ENCODE measurements around the gene PCCA.
"Not testable (repeated sequence)": the region's sequence is repeated elsewhere in the genome, so short reads cannot be mapped to it uniquely, and the experiment has no call there.

The PCCA gene

DNA sequence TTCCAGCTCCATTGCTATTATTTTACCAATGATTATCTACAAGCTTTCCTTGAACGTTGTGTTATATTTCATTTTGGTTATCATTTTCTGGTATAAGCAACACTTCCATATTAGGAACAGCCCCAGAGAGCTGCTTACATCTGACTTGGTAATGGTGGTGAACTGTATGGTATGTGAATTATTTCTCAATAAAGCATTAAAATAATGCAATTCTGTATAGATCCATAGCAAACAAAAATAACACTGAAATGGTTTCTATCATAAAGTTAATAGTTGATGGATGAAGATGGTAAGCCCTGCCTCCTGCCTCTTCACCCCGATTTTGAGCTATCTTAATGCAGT lies 472.2 kb downstream of the PCCA start:
- no peak for DNase-seq

DNA sequence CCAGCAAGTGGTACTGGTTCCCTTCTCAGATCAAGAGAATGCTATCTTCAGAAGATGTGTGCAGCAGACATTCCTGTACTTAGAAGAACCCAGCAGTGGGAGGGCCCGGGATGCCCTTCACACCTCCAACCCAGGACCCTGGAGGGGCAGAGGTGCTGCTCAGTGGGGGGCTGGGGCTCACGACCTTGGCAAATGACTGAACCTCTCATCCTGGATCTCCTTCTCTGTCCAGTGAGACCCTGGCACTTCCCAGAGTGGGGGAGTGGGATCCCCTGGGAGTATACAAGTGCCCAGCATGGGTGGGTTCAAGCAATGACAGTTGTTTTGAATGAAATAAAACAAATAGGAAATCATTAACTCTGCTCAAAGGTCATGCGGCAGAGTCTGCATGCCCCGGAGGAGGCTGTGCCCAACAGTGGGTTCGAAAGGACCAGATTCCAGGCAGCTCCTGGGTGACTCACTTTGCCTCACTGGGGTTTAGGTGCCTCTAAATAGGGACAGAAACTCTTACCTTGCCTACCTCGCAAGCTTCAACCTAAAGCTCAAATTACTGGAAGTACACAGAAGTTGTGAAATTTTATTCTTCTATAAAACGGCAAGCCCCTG lies 472.8 kb downstream of the PCCA start:
- DNase-seq, result no peak

DNA sequence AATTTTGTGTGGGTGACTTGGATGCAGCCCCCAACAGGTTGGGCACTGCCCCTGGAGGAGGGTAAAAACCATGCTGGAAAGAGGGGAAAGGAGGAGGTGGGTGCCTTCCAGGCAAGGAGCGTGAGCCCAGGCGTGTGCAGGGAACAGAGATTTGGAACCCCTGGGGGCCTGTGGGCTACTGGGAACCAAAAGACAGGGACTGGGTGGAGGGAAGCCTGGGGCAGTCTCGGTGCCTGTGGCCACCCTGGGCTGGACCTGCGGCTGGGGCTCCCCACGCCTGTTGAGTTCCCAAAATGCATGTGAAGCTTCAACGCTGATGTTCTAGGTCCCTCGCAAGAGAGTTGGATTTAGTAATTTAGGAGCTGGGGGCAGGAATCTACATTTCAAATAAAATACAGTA lies 474.9 kb downstream of the PCCA start:
- DNase-seq, result no peak

DNA sequence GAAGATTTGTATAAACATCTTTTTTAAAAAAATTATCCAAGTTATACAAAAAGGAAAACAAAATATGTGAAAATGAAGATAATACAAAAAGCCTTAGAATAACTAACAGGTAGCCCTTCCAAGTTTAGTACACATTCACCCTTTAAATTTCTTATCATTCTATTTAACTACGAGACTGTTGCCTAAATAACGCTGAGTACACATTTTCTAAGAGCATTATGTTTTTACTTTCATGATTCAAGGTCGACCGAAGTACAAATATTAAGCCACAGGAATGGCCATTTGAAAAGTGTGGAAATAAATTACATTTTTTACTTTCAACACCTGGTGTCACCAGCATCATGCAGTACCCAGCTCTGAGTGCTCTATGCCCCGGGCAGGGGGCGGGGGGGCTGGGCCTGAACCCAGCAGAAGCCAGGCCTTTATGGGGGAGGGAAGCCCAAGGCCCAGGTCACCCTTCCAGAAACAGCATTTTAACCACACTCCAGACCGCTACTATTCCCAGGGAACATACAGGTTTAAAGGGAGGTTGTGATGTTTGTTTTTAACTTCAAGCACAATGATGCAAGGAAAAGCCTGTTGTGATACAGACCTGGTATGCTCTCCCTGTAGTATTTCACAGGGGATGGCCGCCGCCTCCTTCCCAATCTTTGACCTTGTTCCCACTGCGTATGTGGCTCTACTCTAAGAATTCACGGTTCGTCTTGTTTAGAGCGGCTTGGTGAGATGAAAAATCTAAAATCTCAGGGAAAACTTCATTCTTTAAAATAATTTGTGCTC lies 475.7 kb downstream of the PCCA start:
- DNase-seq, result no peak

DNA sequence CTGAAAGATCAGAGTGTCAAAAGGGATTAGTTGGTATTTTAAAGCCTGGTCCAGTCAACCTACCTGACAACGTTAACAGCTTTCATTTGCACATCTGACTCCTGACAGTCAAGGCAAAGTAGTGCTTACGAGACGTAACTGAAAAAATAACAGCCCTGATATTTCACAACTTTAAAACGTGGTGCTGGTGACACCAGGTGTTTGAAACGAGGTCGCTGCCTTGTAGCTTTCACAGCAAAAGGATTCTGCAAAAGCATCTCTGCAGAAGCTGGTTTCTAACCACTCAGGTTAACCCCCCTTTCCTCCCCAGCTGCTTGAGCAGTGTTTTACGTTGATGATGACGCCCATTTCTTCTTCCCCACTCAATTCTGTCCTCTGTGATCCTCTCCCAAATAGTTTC lies 476.4 kb downstream of the PCCA start:
- DNase-seq, result no peak

DNA sequence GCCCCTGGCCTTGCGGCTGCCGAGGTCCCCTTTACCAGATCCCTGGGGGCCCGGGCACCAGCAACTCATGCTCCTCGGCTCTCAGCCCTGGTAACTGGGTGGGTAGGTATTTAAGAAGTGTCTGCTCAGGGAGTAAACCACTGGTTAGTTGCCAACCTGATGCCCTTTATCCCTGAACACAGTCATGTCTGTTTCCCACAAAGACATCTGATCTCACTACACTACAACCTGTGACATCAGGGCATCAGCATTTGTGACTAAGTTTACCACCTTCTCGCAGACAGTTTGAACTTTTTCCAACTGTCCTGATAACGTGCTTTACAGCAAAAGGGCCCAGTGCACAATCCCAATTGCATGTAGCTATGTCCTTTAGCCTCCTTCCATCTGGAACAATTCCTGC lies 477.6 kb downstream of the PCCA start:
- no peak for DNase-seq

DNA sequence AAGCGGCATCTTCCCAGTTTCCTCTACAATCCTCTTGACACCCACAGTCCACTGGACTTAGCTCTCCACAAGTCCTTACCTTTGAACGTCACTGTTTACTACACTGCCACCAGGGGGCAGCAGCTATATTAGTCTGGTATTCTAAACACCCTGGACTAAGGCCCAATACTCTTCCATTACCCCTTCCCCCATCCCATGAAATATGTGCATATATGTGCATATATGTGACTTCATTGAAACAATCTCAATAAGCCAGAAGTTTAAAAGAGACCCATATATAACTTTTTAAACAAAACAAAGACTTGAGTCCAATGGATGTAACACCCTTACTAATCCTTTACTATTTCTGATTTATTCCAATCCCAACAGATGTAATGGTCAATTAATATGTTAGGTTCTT lies 484.2 kb downstream of the PCCA start:
- peak; percentile 84 for DNase-seq

DNA sequence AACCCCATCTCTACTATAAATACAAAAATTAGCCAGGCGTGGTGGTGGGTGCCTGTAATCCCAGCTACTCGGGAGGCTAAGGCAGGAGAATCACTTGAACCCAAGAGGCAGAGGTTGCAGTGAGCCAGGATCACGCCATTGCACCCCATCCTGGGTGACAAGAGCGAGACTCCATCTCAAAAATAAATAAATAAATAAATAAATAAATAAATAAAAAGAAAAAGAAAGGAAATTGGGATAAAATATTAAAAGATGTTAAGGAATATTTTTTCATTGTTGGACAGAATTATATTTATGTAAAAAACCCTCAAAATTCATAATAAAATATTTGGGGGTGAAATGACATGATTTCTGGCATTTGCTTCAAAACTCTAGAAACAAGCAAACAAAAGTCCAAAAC lies 488.3 kb downstream of the PCCA start:
- not testable (repeated sequence) for DNase-seq

Measured in NCI-H1417 treated with DMSO at 0.1 percent for 48 hours (cell line).